Endothelial cell of hepatic sinusoid (primary cell): ENCODE data around the gene NUAK2.
"Not testable (repeated sequence)": the region's sequence is repeated elsewhere in the genome, so short reads cannot be mapped to it uniquely, and the experiment has no call there.

Experiments
- in situ Hi-C: cut with HindIII; loops from 2 replicates; pipeline ENCODE4 v1.10.0; 2017; ENCODE audit warnings: low sequenced_read_pairs

NUAK2 gene

DNA sequence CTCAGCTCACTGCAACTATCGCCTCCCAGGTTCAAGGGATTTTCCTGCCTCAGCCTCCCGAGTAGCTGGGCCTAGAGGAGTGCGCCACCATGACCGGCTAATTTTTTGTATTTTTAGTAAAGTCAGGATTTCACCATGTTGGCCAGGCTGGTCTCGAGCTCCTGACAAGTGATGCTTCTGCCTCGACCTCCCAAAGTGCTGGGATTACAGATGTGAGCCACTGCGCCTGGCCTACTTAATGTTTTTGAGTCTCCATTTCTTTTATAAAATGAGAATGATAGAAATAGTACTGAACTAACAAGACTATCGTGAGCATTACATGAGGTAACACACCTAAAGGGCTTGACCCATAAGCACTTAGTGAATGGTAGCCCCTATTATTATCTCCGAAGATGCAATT is 21.4 kb downstream of the NUAK2 start:
- in situ Hi-C loops = no loop called here

DNA sequence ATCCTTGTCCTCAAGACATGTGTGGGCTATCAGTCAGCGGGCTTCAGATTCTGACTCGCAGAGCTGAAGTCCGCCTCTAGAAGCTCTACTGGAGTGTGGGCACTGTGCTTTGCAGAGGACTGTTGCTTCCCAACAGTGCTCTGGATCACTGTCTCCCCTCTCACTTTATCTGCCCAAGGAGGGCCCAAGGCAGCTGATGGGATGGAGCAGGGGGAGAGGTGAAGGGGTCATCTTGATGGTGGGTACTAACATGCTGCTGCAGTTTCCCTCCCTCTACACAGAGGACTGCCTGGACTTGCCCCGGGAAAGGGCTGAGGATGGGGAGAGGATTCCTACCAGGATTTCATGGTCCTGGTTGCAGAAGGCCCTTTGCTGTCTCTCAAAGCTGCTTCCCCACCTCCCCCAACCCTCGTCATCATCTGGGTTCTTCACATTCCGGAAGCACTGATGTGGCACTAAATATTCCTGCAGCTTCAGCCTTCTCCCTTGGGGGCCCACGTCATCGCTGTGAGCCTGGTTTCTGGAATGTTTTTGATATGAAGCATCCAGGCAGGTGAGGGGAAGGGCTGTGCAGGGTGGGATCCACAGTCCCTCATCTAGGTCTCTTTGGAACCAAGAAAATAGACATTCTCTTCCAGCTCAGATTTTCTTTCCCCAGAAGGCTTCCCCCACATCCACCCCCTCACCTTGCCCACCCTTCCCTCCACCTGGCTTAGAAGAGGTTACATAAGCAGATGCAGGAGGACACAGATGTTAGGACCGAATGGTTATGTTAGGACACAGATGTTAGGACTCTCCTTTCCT is 23.2 kb downstream of the NUAK2 start:
- in situ Hi-C loops = no loop called here

DNA sequence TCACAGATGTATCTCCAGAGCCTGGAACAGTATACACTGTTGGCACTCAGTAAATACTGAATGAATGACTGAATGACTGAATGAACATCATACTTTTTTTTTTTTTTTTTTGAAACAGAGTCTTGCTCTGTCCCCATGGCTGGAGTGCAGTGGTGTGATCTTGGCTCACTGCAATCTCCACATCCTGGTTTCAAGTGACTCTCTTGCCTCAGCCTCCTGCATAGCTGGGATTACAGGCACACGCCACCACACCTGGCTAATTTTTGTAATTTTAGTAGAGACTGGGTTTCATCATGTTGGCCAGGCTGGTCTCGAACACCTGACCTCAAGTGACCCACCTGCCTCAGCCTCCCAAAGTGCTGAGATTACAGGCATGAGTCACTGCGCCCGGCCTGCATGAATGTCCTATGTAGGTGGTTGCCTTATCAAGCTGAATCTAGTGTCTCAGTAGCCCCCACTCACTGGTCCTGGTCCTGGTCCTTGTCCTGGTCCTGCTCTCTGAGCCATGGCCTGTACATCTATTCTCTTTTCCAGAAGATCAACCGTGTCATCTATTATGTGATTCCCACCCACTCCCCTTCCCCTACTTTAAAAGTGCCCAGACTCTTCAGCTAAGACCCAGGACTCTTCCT is 23.9 kb downstream of the NUAK2 start:
- in situ Hi-C loops = not testable (repeated sequence)

DNA sequence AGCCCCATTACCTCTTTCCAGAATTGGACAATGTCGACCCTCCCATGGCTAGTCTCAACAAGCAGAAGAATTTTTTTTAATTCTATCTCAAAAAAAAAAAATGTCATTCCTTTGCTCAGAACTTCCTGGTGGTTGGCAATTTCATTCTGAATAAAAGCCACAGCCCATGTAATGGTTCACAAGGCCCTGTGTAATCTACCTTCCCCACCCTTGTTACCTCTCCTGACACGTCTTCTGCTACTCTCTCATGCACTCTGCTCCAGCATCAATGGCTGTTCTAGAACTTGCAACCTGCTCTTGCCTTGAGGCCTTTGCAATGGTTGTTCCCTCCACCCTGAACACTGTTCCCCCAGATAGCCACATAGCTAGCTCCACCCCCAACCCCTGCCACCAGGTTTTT is 25.4 kb downstream of the NUAK2 start:
- in situ Hi-C loops = no loop called here

DNA sequence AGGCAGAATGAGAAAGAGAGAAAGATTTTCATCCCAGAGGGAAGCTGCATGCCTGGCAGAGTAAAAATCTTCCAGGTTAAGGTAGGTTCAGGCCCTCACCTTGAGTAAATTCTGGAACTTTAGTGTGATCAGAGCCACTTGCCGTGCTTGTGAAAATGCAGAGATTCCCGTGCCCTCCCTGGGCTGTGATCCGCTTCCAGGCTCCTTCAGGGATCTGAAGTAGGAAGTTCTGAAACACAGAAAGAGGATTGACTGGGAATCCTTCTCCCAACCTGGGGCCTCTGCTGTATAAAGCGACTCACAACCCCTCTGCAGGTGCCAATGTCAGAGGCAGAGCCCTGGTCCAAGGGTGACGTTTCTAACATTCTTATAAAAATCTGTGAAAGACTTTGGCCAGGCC is 26.6 kb downstream of the NUAK2 start:
- in situ Hi-C loops = no loop called here

DNA sequence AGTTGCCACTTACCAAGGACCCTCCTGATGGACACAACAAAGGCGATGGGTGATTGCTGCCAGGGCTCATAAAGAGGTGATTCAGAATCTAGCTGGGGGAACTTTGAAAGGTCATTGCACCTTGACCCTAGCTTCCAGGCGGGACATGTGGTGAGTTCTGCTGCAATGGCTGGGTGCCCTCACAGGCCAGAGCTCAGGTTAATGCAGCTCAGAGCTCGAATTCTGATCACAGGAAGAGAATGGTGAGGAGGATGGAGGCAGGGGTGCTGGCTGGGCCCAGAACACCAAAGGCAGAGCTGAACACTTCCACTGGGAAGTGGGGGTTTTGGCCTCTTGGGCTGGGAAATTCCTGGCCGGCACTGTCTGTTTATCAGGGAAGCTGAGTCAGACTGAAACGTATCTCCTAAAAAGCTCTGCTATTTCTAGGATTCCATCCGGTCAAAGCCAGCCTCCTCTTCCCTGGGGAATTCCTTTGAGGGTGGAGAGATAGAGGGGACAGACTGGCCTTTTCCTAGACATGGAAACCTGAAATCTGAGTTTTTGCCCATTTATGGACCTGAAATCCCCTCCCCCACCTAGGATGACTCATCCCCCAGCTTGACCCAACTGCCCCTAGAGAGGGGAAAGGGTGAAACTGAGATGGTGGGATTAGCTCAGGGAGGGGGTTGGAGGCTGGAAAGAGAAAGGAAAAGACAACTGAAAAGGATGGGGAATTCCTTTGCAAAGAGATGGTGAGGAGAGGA is 27.2 kb downstream of the NUAK2 start:
- in situ Hi-C loops = no loop called here

DNA sequence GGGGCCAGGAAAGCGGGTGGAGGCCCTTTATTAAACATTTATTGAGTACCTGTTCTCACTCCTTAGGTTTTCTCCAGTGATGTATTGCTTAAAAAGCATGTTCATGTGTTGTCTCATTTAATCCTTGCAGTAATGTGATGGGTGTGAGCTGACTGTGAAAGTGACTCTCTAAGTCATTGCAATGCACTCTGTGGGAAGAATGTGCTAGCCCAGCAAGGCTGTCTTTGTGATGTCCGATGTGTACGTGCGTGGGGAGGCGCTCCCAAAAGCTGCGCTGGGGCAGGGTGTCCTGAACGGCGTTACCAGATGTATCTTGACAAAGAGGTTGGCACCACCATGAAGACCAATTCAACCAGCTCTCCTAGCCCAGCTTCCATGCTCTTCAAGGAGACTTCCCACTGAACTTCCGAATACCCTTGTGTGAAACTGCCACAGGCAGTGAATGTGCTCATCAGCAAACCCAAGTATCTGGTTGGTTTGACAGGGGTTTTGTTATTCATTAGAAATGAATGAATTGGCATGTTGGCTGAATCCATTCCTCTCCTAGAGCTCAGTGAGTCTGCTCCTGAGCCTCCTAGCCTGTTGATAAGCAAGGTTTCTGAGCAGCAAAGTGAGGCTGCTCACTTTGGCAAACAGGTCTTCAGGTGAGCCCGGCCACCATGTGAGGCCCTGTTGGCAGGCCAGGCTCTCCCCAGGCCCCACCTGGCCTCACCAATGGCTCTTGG is 28.0 kb downstream of the NUAK2 start:
- in situ Hi-C loops = no loop called here

DNA sequence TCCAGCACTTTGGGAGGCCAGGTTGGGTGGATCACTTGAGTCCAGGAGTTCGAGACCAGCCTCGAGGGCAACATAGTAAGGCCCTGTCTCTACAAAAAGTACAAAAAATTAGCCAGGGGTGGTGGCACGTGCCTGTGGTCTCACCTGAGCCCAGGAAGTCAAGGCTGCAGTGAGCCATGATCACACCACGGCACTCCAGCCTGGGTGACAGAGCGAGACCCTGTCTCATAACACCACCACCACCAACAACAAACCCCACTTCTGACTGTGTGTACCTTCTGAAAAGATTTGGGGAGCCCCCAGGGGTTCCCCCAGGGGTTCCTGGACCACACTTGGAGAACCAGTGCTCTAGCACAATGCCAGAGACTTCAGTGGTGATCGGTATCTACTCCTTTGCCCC is 29.9 kb downstream of the NUAK2 start:
- in situ Hi-C loops = no loop called here

DNA sequence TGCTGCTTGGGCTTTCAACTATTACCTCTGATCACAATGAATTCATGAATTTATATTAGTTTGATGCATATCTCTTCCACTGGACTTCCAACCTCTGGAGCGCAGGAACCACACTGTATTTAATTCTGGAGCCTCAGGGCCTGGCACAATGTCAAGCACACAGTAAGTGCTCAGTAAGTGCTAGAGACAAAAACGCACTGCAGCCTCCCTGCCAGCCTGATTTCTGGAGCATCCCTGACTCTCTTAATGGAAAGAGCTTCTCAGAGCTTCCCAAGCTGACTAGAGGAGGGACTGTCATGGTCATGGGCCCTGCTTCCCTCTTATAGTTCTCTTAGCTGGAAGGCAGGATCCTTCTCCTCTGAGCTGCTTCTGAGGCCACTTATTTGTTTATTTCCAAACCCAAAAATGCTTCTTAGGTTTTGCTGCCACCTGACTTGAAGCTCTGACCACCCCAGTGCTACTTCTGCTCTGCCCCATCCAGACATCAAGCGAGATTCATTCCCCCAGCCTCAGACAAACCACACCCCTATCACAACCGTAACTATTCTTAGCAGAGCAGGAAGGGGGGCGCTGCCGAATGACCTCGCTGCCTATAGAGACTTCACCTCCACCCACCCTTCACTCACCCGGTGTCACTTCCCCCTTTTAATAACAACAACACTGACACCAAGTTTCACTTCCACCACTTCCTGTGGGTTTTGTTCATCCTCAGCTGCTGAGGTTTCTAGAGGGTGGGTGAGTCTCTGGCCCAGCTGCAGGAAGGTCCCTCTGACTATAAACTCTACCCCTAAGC is 33.6 kb downstream of the NUAK2 start:
- in situ Hi-C loops = no loop called here

DNA sequence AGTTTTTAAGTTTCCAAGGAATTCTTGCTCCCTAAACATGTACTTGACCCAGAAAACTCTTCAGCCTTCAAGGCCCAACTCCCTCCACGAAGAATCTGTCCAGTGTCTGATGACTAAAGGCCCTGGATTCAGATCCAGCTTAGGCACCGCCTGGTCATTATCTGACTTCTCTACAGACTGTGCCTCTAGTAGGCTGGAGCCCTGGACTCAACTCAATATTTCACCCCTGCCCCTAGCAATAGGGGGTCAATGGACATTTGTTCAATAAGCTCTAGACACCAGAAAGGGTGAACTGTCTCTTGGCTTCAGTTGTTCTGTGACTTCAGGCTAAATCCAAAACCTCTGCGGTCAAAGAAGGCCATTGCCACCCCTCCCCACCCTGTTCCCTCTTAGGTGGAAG is 34.5 kb downstream of the NUAK2 start:
- in situ Hi-C loops = no loop called here

DNA sequence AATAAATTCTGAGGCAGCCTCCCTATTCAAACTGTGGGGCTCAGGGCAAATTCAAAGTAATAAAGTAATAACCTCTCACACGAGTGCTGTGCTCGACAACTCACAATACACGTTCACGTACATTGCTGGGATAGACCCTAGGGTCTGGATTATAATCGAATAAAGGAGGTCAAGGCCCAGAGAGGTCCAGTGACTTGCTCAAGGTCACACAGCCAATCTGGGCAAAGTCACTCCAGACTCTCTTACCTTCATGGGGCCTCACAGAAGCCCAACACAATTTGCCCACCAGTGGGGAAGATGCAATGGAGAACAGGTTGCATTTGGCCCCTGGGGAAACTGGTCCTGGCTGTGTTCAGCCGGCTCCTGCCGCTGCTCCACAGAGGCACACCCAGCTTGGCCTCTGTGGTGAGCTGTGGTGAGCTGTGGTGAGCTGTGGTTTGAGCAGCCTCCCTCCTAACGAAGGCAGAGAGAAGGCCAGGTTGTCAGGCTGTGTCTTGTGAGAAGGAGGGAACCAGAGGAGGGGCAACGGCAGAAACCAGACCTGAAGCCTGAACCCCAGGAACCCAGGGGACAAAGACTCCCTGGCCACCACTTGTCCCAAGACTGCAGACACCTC is 35.1 kb downstream of the NUAK2 start:
- in situ Hi-C loops = no loop called here

DNA sequence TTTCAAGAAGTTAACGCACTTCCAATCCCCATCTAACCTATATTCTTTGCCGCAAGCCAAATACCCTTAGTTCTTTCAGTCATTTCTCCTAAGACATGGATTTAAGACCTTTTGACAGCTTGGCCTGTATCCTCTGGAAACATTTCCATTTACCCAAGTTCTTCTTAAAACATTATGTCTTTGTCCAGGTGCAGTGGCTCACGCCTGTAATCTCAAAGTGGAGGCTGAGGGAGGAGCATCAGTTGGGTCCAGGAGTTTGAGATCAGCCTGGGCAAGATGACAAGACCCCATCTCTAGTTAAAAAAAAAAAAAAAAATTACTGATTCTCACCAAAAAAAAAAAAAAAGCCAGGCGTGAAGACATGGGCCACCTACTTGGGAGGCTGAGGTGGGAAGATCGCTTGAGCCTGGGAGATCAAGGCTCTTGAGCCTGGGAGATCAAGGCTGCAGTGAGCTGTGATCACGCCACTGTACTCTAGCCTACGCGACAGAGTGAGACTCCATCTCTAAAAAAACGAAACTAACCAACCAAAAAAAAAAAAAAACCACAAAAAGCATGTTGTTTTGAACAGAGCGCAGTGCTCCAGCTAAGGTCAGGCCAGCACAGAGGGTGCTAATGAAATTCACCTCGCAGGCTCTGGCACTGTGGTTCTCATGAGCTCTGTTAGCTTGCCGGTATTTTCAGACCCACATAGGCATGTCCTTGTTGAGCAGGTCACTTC is 36.0 kb downstream of the NUAK2 start:
- in situ Hi-C loops = no loop called here

DNA sequence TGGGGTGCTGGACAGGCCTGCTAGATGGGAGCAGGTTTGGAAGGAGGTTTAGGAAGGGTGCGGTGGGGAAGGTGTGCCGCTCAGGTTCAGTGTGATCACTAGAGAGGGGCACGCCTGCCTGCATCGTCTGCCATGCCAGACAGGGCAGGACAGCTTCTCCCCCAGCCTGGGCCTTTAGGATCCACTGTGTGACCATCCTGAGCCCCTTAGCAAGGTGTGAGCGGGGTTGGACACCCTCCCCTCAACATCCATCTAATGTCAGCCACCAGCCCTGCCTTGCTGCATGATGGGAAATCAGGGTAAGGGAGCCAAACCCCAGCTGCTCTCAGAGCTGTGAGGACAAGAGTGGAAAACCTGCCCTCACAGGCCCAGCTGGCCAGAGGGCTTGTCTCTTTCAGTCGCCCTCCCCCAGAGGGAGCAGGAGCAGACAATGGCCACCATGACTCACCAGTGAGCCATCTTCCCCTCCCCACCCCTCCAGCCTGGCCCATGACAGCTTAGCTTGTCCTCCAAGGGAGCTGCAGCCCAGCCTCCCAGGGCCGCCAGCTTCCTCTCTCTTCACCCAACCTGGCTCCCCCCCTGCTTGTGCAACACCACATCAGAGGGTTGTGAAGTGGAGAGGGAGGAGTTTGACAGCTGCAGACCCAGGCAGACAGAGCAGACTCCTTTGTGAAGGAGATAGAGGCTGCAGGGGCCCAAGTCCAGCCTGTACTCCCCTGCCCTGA is 37.0 kb downstream of the NUAK2 start:
- in situ Hi-C loops = no loop called here

DNA sequence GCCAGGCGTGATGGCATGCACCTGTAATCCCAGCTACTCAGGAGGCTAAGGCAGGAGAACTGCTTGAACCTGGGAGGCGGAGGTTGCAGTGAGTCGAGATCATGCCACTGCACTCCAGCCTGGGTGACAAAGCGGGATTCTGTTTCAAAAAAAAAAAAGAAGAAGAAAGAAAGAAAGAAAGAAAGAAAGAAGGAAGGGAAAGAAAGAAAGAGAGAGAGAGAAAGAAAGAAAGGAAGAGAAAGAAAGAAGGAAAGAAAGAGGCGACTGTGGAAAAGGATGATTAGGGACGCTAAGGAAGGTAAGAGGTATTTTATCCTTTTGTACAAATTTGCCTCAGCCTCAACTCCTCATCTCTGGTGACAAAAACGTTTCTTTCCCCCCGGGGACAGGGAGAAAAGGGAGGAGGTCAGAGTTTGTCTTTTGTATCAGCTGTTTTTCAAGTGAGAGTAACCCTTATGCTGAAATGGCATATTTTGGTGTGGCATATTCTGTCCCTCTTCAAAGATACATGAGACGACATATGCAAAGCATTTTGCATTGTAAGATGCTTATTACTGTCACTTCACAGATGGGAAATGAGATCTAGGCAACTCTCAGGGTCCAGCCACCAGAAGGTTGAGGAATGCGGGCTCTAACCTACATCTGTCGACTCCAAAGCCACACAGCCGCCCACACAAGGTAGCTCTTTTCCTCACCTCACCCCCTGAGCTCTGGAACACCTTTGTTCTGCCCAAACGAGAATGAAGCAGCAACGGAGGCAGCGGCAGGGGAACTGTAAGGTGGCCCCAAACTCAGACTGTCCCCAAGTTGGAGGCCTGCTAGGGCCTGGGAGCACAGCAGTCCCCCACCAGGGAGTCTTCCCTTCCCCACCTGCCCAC is 38.0 kb downstream of the NUAK2 start:
- in situ Hi-C loops = no loop called here

DNA sequence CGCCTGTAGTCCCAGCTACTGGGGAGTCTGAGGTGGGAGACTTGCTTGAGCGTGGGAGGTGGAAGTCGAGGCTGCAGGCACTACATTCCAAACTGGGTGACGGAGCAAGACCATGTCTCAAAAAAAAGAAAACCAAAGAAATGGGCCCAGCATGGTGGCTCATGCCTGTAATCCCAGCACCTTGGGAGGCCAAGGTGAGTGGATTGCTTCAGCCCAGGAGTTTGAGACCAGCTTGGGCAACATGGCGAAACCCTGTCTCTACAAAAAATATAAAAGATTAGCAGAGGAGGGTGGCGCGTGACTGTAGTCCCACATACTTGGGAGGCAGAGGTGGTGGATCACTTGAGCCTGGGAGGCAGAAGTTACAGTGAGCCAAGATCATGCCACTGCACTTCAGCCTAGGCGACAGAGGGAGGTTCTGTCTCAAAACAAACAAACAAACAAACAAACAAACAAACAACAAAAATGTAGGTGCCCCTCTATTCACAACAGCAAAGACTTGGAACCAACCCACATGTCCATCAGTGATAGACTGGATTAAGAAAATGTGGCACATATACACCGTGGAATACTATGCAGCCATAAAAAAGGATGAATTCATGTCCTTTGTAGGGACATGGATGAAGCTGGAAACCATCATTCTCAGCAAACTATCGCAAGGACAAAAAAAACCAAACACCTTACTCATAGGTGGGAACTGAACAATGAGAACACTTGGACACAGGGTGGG is 40.7 kb downstream of the NUAK2 start:
- in situ Hi-C loops = not testable (repeated sequence)

DNA sequence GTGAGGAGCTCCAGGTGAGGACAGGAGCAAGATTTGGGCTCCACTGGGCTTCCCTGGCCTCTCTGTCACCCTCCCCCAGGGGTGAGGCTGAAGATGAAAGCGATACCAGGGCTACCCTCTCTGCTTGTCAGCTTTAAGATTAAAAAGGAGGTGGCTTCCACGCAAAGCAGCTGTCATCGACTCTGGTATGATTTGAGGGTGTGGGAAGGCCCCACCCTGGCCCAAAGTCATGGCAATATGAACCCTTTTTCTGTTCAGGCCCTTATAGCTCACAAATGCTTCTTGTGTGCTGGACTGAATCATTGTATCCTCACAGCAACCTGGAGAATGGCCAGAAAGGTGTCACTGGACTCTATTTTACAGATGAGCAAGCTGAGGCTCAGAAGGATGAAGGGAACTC is 41.6 kb downstream of the NUAK2 start:
- in situ Hi-C loops = loop anchor here (5.0 kb wide), 2 partner anchors 57 to 102 kb away; no protein-coding TSS in a partner anchor

DNA sequence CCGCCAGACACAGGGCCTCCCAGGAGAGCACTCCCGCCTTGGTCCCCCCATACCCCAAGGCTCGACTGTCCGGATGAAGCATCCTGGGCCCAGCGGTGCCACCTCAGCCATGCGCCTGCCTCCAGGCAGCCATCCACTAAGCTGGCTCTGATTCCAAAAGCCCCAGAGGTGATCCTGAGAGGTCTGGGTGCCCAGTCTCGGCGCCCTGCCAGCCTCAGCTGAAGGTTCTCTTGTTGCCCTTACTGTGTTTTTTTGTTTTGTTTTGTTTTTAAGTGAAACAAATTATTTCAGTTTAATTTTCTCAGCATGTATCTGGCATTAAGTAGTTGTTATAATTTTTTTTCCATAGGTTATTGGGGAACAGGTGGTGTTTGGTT is 44.9 kb downstream of the NUAK2 start:
- in situ Hi-C loops = loop anchor here (5.0 kb wide), 2 partner anchors 61 to 106 kb away; no protein-coding TSS in a partner anchor
